ENCODE measurements around the gene BAHCC1. TPM values are rescaled to one million over a fixed set of nuclear protein-coding genes. Genes with fewer than 3 reads are reported as not detected.
A peak's percentile ranks its signal among the peaks of the same experiment; 100 is the strongest.

BAHCC1 gene
- total RNA-seq, 1 donor from 2014 or later, result 8.0 TPM

DNA sequence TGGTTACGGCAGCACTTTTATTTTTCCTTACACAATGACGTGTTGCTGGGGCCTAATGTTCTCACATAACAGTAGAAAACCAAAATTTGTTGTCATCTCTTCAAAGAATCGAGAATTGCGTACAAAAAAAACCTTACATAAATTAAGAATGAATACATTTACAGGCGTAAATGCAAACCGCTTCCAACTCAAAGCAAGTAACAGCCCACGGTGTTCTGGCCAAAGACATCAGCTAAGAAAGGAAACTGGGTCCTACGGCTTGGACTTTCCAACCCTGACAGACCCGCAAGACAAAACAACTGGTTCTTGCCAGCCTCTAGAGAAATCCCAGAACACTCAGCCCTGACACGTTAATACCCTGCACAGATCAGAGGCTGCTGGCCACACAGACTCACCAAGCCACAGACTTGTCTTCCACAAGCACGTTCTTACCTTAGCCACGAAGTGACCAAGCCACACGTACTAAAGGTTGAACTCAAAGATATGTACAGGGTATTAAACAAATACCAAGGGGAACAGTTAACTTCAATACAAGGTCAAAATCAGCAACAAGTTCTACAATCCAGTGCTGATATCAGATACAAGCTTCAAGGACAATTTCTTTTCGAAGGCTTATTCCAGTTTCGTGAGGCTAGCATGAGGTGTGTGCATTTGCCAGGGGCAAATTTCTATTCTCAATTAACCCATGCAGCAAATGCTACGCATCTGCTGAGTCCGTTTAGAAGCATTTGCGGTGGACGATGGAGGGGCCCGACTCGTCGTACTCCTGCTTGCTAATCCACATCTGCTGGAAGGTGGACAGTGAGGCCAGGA is 114.9 kb downstream of the BAHCC1 start:
- ATAC-seq (no peak), DNase-seq (ENCODE audit: low spot score) (no peak)

DNA sequence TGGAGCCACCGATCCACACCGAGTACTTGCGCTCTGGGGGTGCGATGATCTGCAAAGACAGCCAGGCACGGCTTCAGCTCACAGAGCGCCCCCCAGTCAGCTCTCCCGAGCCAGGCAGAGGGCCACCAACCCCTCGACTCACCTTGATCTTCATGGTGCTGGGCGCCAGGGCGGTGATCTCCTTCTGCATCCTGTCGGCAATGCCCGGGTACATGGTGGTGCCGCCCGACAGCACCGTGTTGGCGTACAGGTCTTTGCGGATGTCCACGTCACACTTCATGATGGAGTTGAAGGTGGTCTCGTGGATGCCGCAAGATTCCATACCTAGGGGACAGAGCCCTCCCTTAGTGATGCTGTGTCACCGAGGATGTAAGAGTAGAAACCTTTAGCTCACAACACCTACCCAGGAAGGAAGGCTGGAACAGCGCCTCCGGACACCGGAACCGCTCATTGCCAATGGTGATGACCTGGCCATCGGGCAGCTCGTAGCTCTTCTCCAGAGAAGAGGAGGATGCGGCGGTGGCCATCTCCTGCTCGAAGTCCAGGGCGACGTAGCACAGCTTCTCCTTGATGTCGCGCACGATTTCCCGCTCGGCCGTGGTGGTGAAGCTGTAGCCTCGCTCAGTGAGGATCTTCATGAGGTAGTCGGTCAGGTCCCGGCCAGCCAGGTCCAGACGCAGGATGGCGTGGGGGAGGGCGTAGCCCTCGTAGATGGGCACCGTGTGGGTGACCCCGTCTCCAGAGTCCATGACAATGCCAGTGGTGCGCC is 115.7 kb downstream of the BAHCC1 start:
- ATAC-seq (no peak), DNase-seq (ENCODE audit: low spot score) (no peak)

DNA sequence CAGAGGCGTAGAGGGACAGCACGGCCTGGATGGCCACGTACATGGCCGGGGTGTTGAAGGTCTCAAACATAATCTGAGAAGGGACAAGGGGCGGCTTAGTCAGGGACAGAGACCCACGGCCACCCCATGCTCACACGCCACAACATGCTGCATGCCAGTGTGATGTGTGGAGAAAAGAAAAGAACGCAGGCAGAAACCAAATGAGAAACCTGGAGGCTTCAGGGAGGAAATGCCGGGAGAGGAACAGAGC is 116.2 kb downstream of the BAHCC1 start:
- DNase-seq (ENCODE audit: low spot score) (no peak), ATAC-seq (no peak)

DNA sequence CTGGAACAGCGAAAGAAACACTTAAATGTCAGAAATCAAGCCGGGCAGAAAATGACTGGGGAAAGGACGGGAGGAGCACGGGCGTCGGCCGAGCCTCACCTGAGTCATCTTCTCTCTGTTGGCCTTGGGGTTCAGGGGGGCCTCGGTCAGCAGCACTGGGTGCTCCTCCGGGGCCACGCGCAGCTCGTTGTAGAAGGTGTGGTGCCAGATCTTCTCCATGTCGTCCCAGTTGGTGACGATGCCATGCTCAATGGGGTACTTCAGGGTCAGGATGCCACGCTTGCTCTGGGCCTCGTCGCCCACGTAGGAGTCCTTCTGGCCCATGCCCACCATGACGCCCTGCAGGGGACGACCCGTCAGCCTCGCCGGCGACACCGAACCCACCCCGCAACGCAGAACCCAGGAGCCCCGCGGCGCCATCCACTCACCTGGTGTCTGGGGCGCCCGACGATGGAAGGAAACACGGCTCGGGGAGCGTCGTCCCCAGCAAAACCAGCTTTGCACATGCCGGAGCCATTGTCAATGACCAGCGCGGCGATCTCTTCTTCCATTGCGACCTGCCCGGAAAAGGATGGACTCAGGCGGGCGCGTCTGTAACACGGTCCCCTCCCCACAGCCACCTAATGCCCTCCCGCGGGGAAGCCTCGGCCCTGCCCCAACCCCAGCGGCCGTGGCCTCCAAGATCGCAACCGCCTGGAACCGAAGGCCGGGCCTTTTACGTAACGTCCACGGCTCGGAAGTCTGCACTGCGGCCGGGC is 116.7 kb downstream of the BAHCC1 start:
- ATAC-seq, result peak; percentile 14
- DNase-seq (ENCODE audit: low spot score), result no peak

DNA sequence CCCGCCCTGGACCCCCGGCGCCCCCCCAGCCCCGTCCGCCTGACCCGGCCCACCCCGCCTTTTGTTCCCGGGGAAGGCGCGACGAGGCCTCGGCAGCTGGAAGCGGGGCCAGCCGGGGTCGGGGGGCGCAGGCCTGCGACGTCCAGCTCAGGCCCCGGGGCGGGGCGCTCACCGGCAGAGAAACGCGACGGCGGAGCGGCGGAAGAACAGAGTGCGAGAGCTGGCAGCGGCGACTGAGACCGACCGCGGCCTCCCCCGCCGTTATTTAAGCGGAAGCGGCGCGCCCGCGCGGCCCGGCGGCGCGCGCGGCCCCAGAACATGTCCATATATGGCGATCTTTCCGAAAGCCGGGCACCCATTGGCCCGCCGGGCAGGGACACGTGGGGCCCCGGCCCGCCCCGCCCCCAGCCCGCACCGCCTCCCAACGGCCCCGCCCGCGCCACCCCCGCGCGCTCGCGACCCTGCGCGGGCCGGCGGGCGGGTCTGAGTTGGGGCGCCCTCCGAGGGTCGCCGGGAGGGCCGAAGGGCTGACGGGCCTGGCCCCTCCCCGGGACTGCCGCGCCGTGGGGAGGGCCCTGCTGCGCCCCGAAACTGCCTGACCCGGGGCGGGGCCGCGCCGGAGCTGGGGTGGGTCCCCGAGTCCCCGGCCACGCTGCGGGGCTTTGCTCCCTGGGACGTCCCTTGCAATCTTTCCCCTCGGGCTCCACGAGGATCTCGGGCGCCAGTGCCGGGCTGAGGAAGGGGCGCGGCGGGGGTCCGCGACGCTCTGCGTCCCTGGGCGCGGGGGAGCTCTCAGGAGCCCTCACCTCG is 117.5 kb downstream of the BAHCC1 start, which contains the start of gene ACTG1:
ACTG1 (minus strand) TSS at position 238 of the 810 bp plus-strand sequence. CDS start 445 bp downstream, outside the sequence.
- DNase-seq (ENCODE audit: low spot score) (peak; percentile 95), ATAC-seq (peak; percentile 79)

- ATAC-seq (peak; percentile 21), DNase-seq (ENCODE audit: low spot score) (peak; percentile 69)
Observed at GRCh38 chr17:81513372-81513752, 118.1 kb downstream of the BAHCC1 start.

DNA sequence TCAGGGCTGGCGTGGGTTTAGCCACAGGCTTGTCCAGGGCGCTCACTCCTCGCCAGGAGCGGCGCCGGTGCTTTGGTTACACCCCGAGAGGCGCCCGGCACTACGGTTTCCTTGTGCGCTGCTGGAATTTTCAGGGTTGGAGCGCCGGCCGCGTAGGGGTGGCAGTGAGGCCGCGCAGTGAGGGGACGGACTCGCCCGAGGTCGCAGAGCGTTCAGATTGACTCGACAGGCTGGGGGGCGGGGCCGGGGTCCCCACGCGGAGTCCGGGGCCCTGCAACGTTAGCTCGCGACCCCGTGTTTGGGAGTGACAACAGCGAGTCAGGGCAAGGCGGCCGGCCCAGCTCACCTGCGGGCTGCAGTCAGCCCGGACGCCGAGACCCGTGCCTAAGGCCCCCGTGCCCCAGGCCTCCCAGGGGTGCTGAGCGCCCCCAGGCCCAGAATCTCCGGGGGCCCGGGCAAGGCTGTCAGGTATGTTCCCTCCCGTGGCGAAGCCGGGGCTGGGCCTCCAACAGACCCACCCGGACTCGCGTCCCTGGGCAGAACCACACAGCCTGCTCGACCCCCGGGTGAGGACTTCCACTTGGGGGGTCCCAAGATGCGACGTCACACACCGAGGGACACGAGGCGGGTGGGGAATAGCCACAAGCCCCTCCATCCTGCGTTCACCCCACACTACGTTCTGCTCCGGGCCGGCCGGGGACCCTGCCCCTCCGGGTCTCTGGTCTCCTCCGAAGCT is 118.7 kb downstream of the BAHCC1 start:
- DNase-seq (ENCODE audit: low spot score), result peak; percentile 65
- ATAC-seq, result peak; percentile 43

DNA sequence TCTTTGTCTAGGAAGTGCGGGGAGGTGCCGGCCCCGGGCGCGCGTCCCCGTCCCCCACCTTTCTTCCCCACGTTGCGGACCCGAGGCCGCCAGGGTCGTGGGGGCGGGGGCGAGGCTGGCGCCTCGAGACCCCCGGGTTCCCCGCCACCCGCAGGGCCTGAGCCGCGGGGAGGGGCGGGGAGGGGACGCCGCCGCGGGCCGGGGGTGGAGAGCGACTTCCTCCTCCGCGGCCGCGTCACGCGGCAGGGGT is 119.2 kb downstream of the BAHCC1 start:
- ATAC-seq, result no peak
- no peak for DNase-seq (ENCODE audit: low spot score)

- ATAC-seq (peak; percentile 3), DNase-seq (ENCODE audit: low spot score) (peak; percentile 66)
Observed at GRCh38 chr17:81514739-81515529, 119.7 kb downstream of the BAHCC1 start.

DNA sequence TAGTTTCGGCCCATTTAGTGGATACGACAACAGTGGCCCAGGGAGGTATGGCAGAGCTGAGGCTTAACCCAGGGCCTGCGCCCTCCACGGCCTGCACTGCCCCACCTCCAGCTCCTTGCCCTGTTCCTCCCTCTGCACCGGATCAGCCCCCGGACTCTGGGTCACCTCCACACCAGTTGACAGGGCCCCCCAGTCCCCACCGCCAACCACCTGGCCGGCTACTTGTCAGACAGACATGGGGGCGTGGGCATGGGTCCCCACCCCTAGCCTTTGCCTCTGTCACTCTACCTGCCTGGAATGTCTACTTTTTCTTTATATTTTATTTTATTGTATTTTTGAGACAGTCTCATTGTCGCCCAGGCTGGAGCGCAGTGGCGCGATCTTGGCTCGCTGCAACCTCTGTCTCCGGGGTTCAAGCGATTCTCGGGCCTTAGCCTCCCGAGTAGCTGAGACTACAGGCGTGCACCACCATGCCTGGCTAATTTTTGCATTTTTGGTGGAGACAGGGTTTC is 120.3 kb downstream of the BAHCC1 start:
- DNase-seq (ENCODE audit: low spot score) (peak; percentile 50), ATAC-seq (no peak)

Other genes starting within 250 kb of the BAHCC1 start
- gene PVALEF, start 229.9 kb upstream of the BAHCC1 start, total RNA-seq, result not detected
- gene AATK, start 229.2 kb upstream of the BAHCC1 start, total RNA-seq, result 0.70 TPM
- gene CEP131, start 172.5 kb upstream of the BAHCC1 start, total RNA-seq, result 2.1 TPM
- 33.9 TPM for gene TEPSIN, start 156.4 kb upstream of the BAHCC1 start, total RNA-seq
- gene NDUFAF8, start 156.1 kb upstream of the BAHCC1 start, total RNA-seq, result 33.3 TPM
- gene SLC38A10, start 100.2 kb upstream of the BAHCC1 start, total RNA-seq, result 101 TPM
- gene ACTG1, start 117.3 kb downstream of the BAHCC1 start, total RNA-seq, result 264 TPM
- gene FSCN2, start 132.9 kb downstream of the BAHCC1 start, total RNA-seq, result 0.18 TPM
- gene FAAP100, start 156.9 kb downstream of the BAHCC1 start, total RNA-seq, result 18.9 TPM
- gene NPLOC4, start 241.7 kb downstream of the BAHCC1 start, total RNA-seq, result 49.5 TPM
- 1.5 TPM for gene TSPAN10, start 241.7 kb downstream of the BAHCC1 start, total RNA-seq

All from left lobe of liver (tissue), 2 donors.